GM12878 (cell line): ENCODE measurements around the gene C17orf58. TPM values are rescaled to one million over a fixed set of nuclear protein-coding genes. Genes with fewer than 3 reads are reported as not detected.

Experiments
- GABPA ChIP-seq: IDR thresholded peaks from 2 replicates; pipeline ENCODE4 v1.6.1; 2014; ENCODE audit warnings: antibody characterized with exemption, low read depth, mild to moderate bottlenecking, inconsistent platforms
- IRF4 ChIP-seq: IDR thresholded peaks from 2 replicates; pipeline ENCODE4 v1.6.1; 2011; ENCODE audit warnings: low read depth, low read length
- POLR2A ChIP-seq: IDR thresholded peaks from 2 replicates; pipeline ENCODE4 v1.6.1; 2011; ENCODE audit warnings: low read depth, mild to moderate bottlenecking, low read length
- SMAD1 ChIP-seq: fragments of 450-650 bp; IDR thresholded peaks from 2 replicates; pipeline ENCODE4 v1.6.1; 2018; ENCODE audit warnings: mild to moderate bottlenecking, low read depth; ENCODE audit not compliant: partially characterized antibody
- YBX1 ChIP-seq: fragments of 450-650 bp; IDR thresholded peaks from 2 replicates; pipeline ENCODE4 v1.6.1; 2016; ENCODE audit warnings: antibody characterized with exemption
- polyA plus RNA-seq, 11 experiments: library from polyadenylated mRNA; depleted of rRNA in 4 of 11; unstranded in 6 of 11; stranded (reverse) in 5 of 11; fragments of >200 nt; fragmentation: Nextera tagmentation in 4 of 11; fragmentation: Illumina TruSeq in 1 of 11; extraction: Ambion mirVana in 4 of 11; extraction: Trizol in 1 of 11; gene quantifications; 1 replicate in 1 of 11; 2 replicates in 10 of 11; pipeline versions ENCODE4 v1.2.1 to v1.2.3, GENCODE V29; 2011 to 2016; ENCODE audit warnings: inconsistent platforms in 2 of 11, missing spikeins in 2 of 11, low read depth in 1 of 11
- total RNA-seq, 4 experiments: library from RNA; depleted of rRNA in 3 of 4; stranded (reverse); fragments of >200 nt in 3 of 4; fragmentation: Illumina TruSeq in 1 of 4; extraction: Trizol in 1 of 4; gene quantifications; 2 replicates each; pipeline versions ENCODE4 v1.2.1 to v1.2.3, GENCODE V29; 2013 to 2021
- TF ChIP-seq, protein P1 (sequence below): IDR thresholded peaks from 2 replicates; pipeline ENCODE4 v1.6.1; 2012; ENCODE audit warnings: low read depth, low read length, improper control_type of control experiment
- TF ChIP-seq, protein P2 (sequence below): IDR thresholded peaks from 2 replicates; pipeline ENCODE4 v1.6.1; 2011; ENCODE audit warnings: borderline replicate concordance, low read depth, mild to moderate bottlenecking, moderate library complexity, low read length; ENCODE audit not compliant: insufficient read depth, poor library complexity, severe bottlenecking
- TF ChIP-seq, protein P3 (sequence below): IDR thresholded peaks from 2 replicates; pipeline ENCODE4 v1.6.1; 2012; ENCODE audit warnings: improper control_type of control experiment, low read depth, low read length; ENCODE audit not compliant: insufficient replicate concordance
- TF ChIP-seq, protein P4 (sequence below): IDR thresholded peaks from 2 replicates; pipeline ENCODE4 v1.6.1; 2011; ENCODE audit warnings: borderline replicate concordance, low read depth, mild to moderate bottlenecking, moderate library complexity, mixed read lengths, low read length; ENCODE audit not compliant: insufficient read depth; ENCODE audit errors: extremely low read length

C17orf58 gene
- total and polyA plus RNA-seq, 10 of the 15 experiments (the other 5 are each of a cell fraction or from before 2014, with no cell fraction given): 3.3 to 12.3 (median 6.2) TPM

DNA sequence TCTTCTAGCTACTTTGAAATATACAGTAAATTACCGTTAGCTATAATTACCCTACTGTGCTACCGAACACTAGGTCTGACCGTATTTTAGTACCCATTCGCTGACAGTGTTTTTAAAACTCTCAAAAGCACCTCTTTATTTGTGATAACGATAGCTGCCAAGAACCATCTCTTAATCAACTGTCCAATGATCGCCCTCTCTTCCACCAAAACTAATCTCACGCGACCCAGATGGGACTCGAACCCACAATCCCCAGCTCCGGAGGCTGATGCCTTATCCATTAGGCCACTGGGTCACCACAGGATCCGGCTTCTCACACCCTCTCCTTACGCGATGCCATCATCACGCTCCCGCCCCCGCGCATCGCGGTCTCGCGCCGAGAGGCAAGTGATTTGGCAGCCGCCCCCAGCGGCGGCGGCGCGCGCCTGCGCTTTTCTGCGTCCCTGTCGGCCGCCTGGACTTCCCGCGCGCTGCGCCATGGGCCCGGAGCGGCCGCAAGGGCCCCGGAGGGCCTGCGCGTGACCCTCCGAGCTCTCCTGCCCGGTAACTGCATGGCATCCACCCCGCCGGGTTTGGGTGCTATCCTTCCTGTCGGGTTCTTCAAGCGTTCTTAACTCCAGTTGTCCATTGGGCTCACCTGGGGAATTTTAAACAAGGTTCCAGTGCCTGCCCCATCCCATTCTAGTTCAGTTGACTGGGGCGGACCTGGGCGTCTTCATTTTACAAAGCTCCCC lies 23.6 kb upstream of the C17orf58 start (continued):
- TF ChIP-seq, protein P1, sequence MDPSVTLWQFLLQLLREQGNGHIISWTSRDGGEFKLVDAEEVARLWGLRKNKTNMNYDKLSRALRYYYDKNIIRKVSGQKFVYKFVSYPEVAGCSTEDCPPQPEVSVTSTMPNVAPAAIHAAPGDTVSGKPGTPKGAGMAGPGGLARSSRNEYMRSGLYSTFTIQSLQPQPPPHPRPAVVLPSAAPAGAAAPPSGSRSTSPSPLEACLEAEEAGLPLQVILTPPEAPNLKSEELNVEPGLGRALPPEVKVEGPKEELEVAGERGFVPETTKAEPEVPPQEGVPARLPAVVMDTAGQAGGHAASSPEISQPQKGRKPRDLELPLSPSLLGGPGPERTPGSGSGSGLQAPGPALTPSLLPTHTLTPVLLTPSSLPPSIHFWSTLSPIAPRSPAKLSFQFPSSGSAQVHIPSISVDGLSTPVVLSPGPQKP: no peak
- TF ChIP-seq, protein P2, sequence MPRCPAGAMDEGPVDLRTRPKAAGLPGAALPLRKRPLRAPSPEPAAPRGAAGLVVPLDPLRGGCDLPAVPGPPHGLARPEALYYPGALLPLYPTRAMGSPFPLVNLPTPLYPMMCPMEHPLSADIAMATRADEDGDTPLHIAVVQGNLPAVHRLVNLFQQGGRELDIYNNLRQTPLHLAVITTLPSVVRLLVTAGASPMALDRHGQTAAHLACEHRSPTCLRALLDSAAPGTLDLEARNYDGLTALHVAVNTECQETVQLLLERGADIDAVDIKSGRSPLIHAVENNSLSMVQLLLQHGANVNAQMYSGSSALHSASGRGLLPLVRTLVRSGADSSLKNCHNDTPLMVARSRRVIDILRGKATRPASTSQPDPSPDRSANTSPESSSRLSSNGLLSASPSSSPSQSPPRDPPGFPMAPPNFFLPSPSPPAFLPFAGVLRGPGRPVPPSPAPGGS: no peak
- TF ChIP-seq, protein P3, sequence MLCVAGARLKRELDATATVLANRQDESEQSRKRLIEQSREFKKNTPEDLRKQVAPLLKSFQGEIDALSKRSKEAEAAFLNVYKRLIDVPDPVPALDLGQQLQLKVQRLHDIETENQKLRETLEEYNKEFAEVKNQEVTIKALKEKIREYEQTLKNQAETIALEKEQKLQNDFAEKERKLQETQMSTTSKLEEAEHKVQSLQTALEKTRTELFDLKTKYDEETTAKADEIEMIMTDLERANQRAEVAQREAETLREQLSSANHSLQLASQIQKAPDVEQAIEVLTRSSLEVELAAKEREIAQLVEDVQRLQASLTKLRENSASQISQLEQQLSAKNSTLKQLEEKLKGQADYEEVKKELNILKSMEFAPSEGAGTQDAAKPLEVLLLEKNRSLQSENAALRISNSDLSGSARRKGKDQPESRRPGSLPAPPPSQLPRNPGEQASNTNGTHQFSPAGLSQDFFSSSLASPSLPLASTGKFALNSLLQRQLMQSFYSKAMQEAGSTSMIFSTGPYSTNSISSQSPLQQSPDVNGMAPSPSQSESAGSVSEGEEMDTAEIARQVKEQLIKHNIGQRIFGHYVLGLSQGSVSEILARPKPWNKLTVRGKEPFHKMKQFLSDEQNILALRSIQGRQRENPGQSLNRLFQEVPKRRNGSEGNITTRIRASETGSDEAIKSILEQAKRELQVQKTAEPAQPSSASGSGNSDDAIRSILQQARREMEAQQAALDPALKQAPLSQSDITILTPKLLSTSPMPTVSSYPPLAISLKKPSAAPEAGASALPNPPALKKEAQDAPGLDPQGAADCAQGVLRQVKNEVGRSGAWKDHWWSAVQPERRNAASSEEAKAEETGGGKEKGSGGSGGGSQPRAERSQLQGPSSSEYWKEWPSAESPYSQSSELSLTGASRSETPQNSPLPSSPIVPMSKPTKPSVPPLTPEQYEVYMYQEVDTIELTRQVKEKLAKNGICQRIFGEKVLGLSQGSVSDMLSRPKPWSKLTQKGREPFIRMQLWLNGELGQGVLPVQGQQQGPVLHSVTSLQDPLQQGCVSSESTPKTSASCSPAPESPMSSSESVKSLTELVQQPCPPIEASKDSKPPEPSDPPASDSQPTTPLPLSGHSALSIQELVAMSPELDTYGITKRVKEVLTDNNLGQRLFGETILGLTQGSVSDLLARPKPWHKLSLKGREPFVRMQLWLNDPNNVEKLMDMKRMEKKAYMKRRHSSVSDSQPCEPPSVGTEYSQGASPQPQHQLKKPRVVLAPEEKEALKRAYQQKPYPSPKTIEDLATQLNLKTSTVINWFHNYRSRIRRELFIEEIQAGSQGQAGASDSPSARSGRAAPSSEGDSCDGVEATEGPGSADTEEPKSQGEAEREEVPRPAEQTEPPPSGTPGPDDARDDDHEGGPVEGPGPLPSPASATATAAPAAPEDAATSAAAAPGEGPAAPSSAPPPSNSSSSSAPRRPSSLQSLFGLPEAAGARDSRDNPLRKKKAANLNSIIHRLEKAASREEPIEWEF: no peak
- peak; percentile 66; the same call in 1 of the 2 replicates for TF ChIP-seq GABPA
- TF ChIP-seq IRF4: peak; percentile 73
- no peak for TF ChIP-seq YBX1
- no peak for TF ChIP-seq SMAD1
- TF ChIP-seq POLR2A: peak; percentile 87
- TF ChIP-seq, protein P4, sequence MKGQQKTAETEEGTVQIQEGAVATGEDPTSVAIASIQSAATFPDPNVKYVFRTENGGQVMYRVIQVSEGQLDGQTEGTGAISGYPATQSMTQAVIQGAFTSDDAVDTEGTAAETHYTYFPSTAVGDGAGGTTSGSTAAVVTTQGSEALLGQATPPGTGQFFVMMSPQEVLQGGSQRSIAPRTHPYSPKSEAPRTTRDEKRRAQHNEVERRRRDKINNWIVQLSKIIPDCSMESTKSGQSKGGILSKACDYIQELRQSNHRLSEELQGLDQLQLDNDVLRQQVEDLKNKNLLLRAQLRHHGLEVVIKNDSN: peak; percentile 45
